H9 (cell line): ENCODE data around the gene LACRT. TPM values are rescaled to one million over a fixed set of nuclear protein-coding genes. Genes with fewer than 3 reads are reported as not detected.

ENCODE experiments used
- DNase-seq: peaks from one replicate; pipeline ENCODE4 v3.0.0-alpha.2; 2017
- H2AFZ ChIP-seq: one replicate; pipeline ENCODE4 v1.6.1; 2013; ENCODE audit warnings: mild to moderate bottlenecking, low read length, control low read depth, moderate library complexity
- H2AK5ac ChIP-seq: 2 replicates; pipeline ENCODE4 v1.6.1; 2013; ENCODE audit warnings: low read length, control low read depth, mixed read lengths; ENCODE audit not compliant: insufficient read length
- H2BK120ac ChIP-seq: one replicate; pipeline ENCODE4 v1.6.1; 2013; ENCODE audit warnings: low read depth, mild to moderate bottlenecking, low read length, control low read depth, inconsistent platforms; ENCODE audit not compliant: poor library complexity, severe bottlenecking
- H2BK12ac ChIP-seq: 2 replicates; pipeline ENCODE4 v1.6.1; 2013; ENCODE audit warnings: low read length, control low read depth, mixed read lengths, low read depth; ENCODE audit not compliant: insufficient read length
- H2BK15ac ChIP-seq: 2 replicates; pipeline ENCODE4 v1.6.1; 2013; ENCODE audit warnings: low read depth, low read length, control low read depth
- H2BK20ac ChIP-seq: one replicate; pipeline ENCODE4 v1.6.1; 2013; ENCODE audit warnings: low read depth, mild to moderate bottlenecking, low read length, control low read depth, inconsistent platforms; ENCODE audit not compliant: poor library complexity, severe bottlenecking
- H2BK5ac ChIP-seq: 2 replicates; pipeline ENCODE4 v1.6.1; 2013; ENCODE audit warnings: low read length, control low read depth, mixed read lengths; ENCODE audit not compliant: insufficient read length
- H3K14ac ChIP-seq: 2 replicates; pipeline ENCODE4 v1.6.1; 2013; ENCODE audit warnings: low read length, control low read depth; ENCODE audit not compliant: insufficient read depth
- H3K18ac ChIP-seq: 2 replicates; pipeline ENCODE4 v1.6.1; 2013; ENCODE audit warnings: low read depth, mild to moderate bottlenecking, mixed read lengths, low read length, control low read depth; ENCODE audit not compliant: insufficient read length
- H3K23ac ChIP-seq: 2 replicates; pipeline ENCODE4 v1.6.1; 2013; ENCODE audit warnings: low read length, control low read depth, mixed read lengths, low read depth; ENCODE audit not compliant: insufficient read length
- H3K23me2 ChIP-seq: 2 replicates; pipeline ENCODE4 v1.6.1; 2013; ENCODE audit warnings: low read depth, mild to moderate bottlenecking, mixed read lengths, low read length, control low read depth; ENCODE audit not compliant: insufficient read length, poor library complexity, severe bottlenecking
- H3K27ac ChIP-seq: 2 replicates; pipeline ENCODE4 v1.5.1; 2013; ENCODE audit warnings: low read length, control low read depth, mixed read lengths, low read depth; ENCODE audit not compliant: insufficient read length
- H3K27me3 ChIP-seq: 2 replicates; pipeline ENCODE4 v1.6.1; 2013; ENCODE audit warnings: low read length, control low read depth, inconsistent platforms; ENCODE audit not compliant: insufficient read depth
- H3K4ac ChIP-seq: 2 replicates; pipeline ENCODE4 v1.6.1; 2013; ENCODE audit warnings: low read depth, mild to moderate bottlenecking, control low read depth, inconsistent platforms, low read length, moderate library complexity
- H3K4me1 ChIP-seq: 2 replicates; pipeline ENCODE4 v1.6.1; 2013; ENCODE audit warnings: low read length, control low read depth, inconsistent platforms; ENCODE audit not compliant: insufficient read depth
- H3K4me2 ChIP-seq: 2 replicates; pipeline ENCODE4 v1.6.1; 2013; ENCODE audit warnings: low read length, control low read depth, mixed read lengths; ENCODE audit not compliant: insufficient read length, insufficient read depth
- H3K56ac ChIP-seq: 2 replicates; pipeline ENCODE4 v1.6.1; 2013; ENCODE audit warnings: low read depth, mild to moderate bottlenecking, mixed read lengths, low read length, control low read depth; ENCODE audit not compliant: insufficient read length
- H3K79me1 ChIP-seq: 2 replicates; pipeline ENCODE4 v1.6.1; 2013; ENCODE audit warnings: low read depth, mild to moderate bottlenecking, moderate library complexity, low read length, control low read depth, inconsistent platforms; ENCODE audit not compliant: insufficient read depth, poor library complexity, severe bottlenecking
- H3K79me2 ChIP-seq: 2 replicates; pipeline ENCODE4 v1.6.1; 2013; ENCODE audit warnings: low read length, control low read depth, inconsistent platforms; ENCODE audit not compliant: insufficient read depth
- H3K9ac ChIP-seq: 2 replicates; pipeline ENCODE4 v1.6.1; 2013; ENCODE audit warnings: low read length, control low read depth, mixed read lengths; ENCODE audit not compliant: insufficient read length; ENCODE audit errors: extremely low read depth
- H3K9me3 ChIP-seq: one replicate; pipeline ENCODE4 v1.6.1; 2013; ENCODE audit warnings: low read depth, low read length, inconsistent platforms; ENCODE audit not compliant: control insufficient read depth
- H3T11ph ChIP-seq: one replicate; pipeline ENCODE4 v1.6.1; 2013; ENCODE audit warnings: mild to moderate bottlenecking, low read length, control low read depth, inconsistent platforms
- H4K20me1 ChIP-seq: one replicate; pipeline ENCODE4 v1.6.1; 2013; ENCODE audit not compliant: control insufficient read depth, insufficient read length, insufficient read depth
- H4K5ac ChIP-seq: 2 replicates; pipeline ENCODE4 v1.6.1; 2013; ENCODE audit warnings: low read depth, mild to moderate bottlenecking, mixed read lengths, low read length, control low read depth; ENCODE audit not compliant: insufficient read length
- H4K8ac ChIP-seq: replicated peaks from 2 replicates; pipeline ENCODE4 v1.6.1; 2013; ENCODE audit warnings: low read length, control low read depth, mixed read lengths, low read depth; ENCODE audit not compliant: insufficient read length
- H4K91ac ChIP-seq: 2 replicates; pipeline ENCODE4 v1.6.1; 2013; ENCODE audit warnings: low read depth, mild to moderate bottlenecking, moderate library complexity, mixed read lengths, low read length, control low read depth; ENCODE audit not compliant: insufficient read length
- H3K27ac Mint-ChIP-seq, 3 experiments: 2 replicates in 2 of 3; 3 replicates in 1 of 3; pipeline ENCODE4 v1.8.0; 2020 to 2021; ENCODE audit warnings: mixed read lengths in 3 of 3, mild to moderate bottlenecking in 1 of 3, moderate library complexity in 1 of 3
- H3K27me3 Mint-ChIP-seq: 2 replicates; pipeline ENCODE4 v1.8.0; 2021; ENCODE audit warnings: low read depth, mild to moderate bottlenecking, moderate library complexity, mixed read lengths
- H3K36me3 Mint-ChIP-seq, 3 experiments: 2 replicates in 2 of 3; 3 replicates in 1 of 3; pipeline ENCODE4 v1.8.0; 2020 to 2021; ENCODE audit warnings: low read depth in 3 of 3, mixed read lengths in 3 of 3; ENCODE audit not compliant: insufficient read depth in 1 of 3
- H3K4me1 Mint-ChIP-seq, 2 experiments: 2 replicates each; pipeline ENCODE4 v1.8.0; 2020; ENCODE audit warnings: mixed read lengths in 2 of 2
- H3K4me3 Mint-ChIP-seq, 2 experiments: 2 replicates in 1 of 2; 3 replicates in 1 of 2; pipeline ENCODE4 v1.8.0; 2020 to 2021; ENCODE audit warnings: mild to moderate bottlenecking in 2 of 2, mixed read lengths in 2 of 2, moderate library complexity in 1 of 2
- H3K9me3 Mint-ChIP-seq, 2 experiments: 2 replicates in 1 of 2; 3 replicates in 1 of 2; pipeline ENCODE4 v1.8.0; 2020; ENCODE audit warnings: mild to moderate bottlenecking in 2 of 2, mixed read lengths in 2 of 2, moderate library complexity in 1 of 2
- WGBS: extraction: QIAGEN DNeasy Blood & Tissue Kit; methylation state at CpG from one replicate; pipeline ENCODE4 v1.1.7; 2013; ENCODE audit warnings: missing lambda C conversion rate, low lambda C conversion rate, mixed read lengths; ENCODE audit not compliant: insufficient read length; ENCODE audit errors: extremely low coverage; 5-methylcytosine and 5-hydroxymethylcytosine counted together
- total RNA-seq: library from RNA; stranded (reverse); gene quantifications from 2 replicates; pipeline ENCODE4 v1.2.1, GENCODE V29; 2021
- TF ChIP-seq, protein P1 (sequence below): fragments of 200-600 bp; sonication (generic); conservative IDR thresholded peaks from 3 replicates; pipeline ENCODE4 v1.8.0; 2021; ENCODE audit warnings: antibody characterized with exemption, mild to moderate bottlenecking

The LACRT gene
- total RNA-seq, 1 experiment from 2014 or later: not detected

DNA sequence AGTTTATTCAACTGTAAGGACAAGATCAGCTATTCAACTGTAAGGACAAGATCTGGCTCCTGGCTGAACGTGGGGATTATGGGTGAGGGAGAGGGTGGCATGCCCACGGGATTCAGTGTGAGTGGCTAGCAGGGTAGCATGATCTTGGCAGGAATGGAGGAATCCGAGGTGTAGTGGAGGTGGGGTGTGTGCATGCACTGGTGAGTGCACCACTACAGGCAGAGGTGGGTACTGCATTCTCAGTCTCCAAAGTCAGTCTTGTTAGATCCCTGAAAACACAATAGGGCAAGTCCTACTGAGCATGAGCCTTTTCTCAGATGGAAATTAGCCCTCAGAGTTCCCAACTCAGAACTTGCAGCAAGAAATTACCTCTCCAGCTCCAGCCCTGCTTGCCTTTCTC lies 45.7 kb upstream of the LACRT start:
- Histone ChIP-seq H2BK20ac (no peak overlapping the region), H2BK15ac (no peak overlapping the region), H3K23ac (no peak overlapping the region), H3K27ac (no peak overlapping the region), H2AK5ac (no peak overlapping the region), H3K9ac (no peak overlapping the region), H3K79me1 (no peaks in the 10 kb centered on the region), H3K56ac (no peak overlapping the region), H2AFZ (no peak overlapping the region), H3K4me1 (peaks cover 29% of the 10 kb centered on the region; the same call in 1 of the 2 replicates), H4K5ac (no peak overlapping the region), H2BK120ac (no peak overlapping the region), H3K18ac (no peak overlapping the region), H3T11ph (no peak overlapping the region), H3K14ac (no peak overlapping the region), H4K91ac (no peak overlapping the region), H3K79me2 (no peaks in the 10 kb centered on the region), H2BK5ac (no peak overlapping the region), H3K4ac (no peak overlapping the region), H3K23me2 (no peaks in the 10 kb centered on the region), H4K20me1 (no peaks in the 10 kb centered on the region), H3K9me3 (no peaks in the 10 kb centered on the region), H3K4me2 (no peak overlapping the region), H3K27me3 (no peaks in the 10 kb centered on the region; the same call in 1 of the 2 replicates), H4K8ac (no peak overlapping the region), H2BK12ac (no peak overlapping the region)
- Mint-ChIP-seq H3K27me3 (peaks cover 3% of the 10 kb centered on the region), H3K9me3 (no peaks in the 10 kb centered on the region; a peak in 1 of 5 replicates), H3K4me1 (peaks cover 71 to 75% of the 10 kb centered on the region in 2 experiments), H3K36me3 (0 out of 7 replicates have a peak, but pooled peaks cover 0 to 1% (median 0%) of the 10 kb centered on the region in 3 experiments), H3K4me3 (no peak overlapping the region; a peak in 1 of 5 replicates), H3K27ac (peak overlapping the region; percentile 77 to 82 (median 79); a peak in 4 of 7 replicates)
- DNase-seq: peak; percentile 89
- WGBS: no CpG with 5 or more reads among the region's 3 CpGs
- TF ChIP-seq, protein P1, sequence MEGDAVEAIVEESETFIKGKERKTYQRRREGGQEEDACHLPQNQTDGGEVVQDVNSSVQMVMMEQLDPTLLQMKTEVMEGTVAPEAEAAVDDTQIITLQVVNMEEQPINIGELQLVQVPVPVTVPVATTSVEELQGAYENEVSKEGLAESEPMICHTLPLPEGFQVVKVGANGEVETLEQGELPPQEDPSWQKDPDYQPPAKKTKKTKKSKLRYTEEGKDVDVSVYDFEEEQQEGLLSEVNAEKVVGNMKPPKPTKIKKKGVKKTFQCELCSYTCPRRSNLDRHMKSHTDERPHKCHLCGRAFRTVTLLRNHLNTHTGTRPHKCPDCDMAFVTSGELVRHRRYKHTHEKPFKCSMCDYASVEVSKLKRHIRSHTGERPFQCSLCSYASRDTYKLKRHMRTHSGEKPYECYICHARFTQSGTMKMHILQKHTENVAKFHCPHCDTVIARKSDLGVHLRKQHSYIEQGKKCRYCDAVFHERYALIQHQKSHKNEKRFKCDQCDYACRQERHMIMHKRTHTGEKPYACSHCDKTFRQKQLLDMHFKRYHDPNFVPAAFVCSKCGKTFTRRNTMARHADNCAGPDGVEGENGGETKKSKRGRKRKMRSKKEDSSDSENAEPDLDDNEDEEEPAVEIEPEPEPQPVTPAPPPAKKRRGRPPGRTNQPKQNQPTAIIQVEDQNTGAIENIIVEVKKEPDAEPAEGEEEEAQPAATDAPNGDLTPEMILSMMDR: peak; percentile 76
